ENCODE data around the gene SLC16A3. TPM values are rescaled to one million over a fixed set of nuclear protein-coding genes. Genes with fewer than 3 reads are reported as not detected.
A peak's percentile ranks its signal among the peaks of the same experiment; 100 is the strongest.
"Not testable (repeated sequence)": the region's sequence is repeated elsewhere in the genome, so short reads cannot be mapped to it uniquely, and the experiment has no call there.

The SLC16A3 gene
- polyA plus RNA-seq, 3 donors, result 26.3 to 103 (median 35.3) TPM

DNA sequence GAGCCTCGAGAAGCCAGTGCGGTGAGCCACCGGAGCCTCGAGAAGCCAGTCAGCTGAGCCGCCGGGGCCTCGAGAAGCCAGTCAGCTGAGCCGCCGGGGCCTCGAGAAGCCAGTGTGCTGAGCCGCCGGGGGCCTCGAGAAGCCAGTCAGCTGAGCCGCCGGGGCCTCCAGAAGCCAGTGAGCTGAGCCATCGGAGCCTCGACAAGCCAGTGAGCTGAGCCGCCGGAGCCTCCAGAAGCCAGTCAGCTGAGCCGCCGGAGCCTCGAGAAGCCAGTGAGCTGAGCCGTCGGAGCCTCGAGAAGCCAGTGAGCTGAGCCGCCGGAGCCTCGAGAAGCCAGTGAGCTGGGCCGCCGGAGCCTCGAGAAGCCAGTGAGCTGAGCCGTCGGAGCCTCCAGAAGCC, 25.9 kb downstream of the SLC16A3 start:
- intact Hi-C loops (cut with micrococcal nuclease); H3K27me3 Mint-ChIP-seq (ENCODE audit: low read depth in 3 of 3): not testable (repeated sequence)

DNA sequence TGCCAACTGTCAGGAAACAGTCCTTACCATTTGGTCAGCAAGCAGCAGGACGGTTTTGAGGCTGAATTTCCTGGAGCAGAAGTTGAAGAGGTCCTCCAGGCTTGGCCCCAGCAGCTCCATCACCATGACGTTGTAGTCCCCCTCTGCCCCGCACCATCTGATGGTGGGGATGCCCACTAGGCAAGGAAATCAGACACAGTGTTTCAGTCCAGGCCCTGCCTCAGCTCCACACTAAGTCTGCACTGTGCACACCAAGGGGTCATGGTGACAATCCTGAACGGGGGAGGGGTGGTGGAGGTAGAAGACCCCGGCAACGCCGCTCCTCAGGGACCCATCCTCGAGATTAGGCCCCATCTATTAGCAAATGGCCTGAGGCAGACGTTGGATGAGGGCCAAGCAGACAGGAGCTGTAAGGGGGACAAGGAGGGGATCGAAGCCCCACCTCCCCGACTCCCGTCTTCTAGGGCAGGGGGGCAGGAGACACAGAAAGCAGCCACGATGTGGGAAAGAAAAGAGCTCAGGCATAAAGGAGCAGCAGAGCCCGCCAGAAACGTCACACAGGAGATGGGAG, 26.6 kb downstream of the SLC16A3 start:
- TF ChIP-seq, protein P1, sequence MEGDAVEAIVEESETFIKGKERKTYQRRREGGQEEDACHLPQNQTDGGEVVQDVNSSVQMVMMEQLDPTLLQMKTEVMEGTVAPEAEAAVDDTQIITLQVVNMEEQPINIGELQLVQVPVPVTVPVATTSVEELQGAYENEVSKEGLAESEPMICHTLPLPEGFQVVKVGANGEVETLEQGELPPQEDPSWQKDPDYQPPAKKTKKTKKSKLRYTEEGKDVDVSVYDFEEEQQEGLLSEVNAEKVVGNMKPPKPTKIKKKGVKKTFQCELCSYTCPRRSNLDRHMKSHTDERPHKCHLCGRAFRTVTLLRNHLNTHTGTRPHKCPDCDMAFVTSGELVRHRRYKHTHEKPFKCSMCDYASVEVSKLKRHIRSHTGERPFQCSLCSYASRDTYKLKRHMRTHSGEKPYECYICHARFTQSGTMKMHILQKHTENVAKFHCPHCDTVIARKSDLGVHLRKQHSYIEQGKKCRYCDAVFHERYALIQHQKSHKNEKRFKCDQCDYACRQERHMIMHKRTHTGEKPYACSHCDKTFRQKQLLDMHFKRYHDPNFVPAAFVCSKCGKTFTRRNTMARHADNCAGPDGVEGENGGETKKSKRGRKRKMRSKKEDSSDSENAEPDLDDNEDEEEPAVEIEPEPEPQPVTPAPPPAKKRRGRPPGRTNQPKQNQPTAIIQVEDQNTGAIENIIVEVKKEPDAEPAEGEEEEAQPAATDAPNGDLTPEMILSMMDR (IDR thresholded peaks at IDR 0.05), result no peak
- no peak overlapping the region for H3K4me3 Mint-ChIP-seq
- H3K27ac Mint-ChIP-seq, result peak overlapping the region in 3 of 7 donors; percentile 10 to 50 (median 26)
- intact Hi-C loops (cut with micrococcal nuclease), result no loop called here
- H3K27me3 ChIP-seq (ENCODE audit: control insufficient read depth in 2 of 2, insufficient read depth in 2 of 2, low read length in 2 of 2), result no peaks in the 10 kb centered on the region
- no peaks in the 10 kb centered on the region for H3K27me3 Mint-ChIP-seq (ENCODE audit: low read depth in 3 of 3)
- no peak overlapping the region for H3K9ac ChIP-seq (ENCODE audit: insufficient read depth, low read length, poor library complexity, severe bottlenecking)
- no peak overlapping the region for H3K4me3 ChIP-seq (replicated peaks in 1 of 3; ENCODE audit: low read depth in 2 of 3, low read length in 3 of 3)
- no peaks in the 10 kb centered on the region for H3K9me3 ChIP-seq (replicated peaks in 1 of 2; ENCODE audit: control insufficient read depth in 1 of 2, insufficient read depth in 1 of 2, low read length in 2 of 2)
- peaks cover 94% of the 10 kb centered on the region for H4K20me1 ChIP-seq (ENCODE audit: insufficient read depth, low read length)
- peaks cover 5% of the 10 kb centered on the region for H3K4me1 Mint-ChIP-seq
- H3K4me1 ChIP-seq (ENCODE audit: control insufficient read depth in 1 of 2, insufficient read depth in 2 of 2, low read length in 2 of 2), result no peaks in the 10 kb centered on the region
- WGBS (ENCODE audit: insufficient coverage), result 93% methylated on average over 9 of the region's 15 CpGs
- peaks cover 0 to 4% (median 0%) of the 10 kb centered on the region in 7 donors for H3K9me3 Mint-ChIP-seq
- H3K27ac ChIP-seq (ENCODE audit: low read depth in 1 of 2, low read length in 2 of 2), result peak overlapping the region in 1 of 2 donors; percentile 10
- H2AFZ ChIP-seq (ENCODE audit: insufficient read depth, low read depth, low read length, poor library complexity, severe bottlenecking), result no peak overlapping the region
- peaks cover 83 to 87% of the 10 kb centered on the region in 2 donors for H3K36me3 ChIP-seq (replicated peaks in 1 of 2; ENCODE audit: control insufficient read depth in 1 of 2, insufficient read depth in 2 of 2, low read length in 2 of 2)
- H3K4me2 ChIP-seq (replicated peaks; ENCODE audit: extremely low read depth, low read length, poor library complexity, severe bottlenecking), result no peak overlapping the region
- no peak for DNase-seq
- peaks cover 78 to 84% of the 10 kb centered on the region in 2 donors for H3K36me3 Mint-ChIP-seq
- H3K79me2 ChIP-seq (ENCODE audit: insufficient read depth, low read length), result peaks cover 81% of the 10 kb centered on the region

More for the DNA sequence above, 25.9 kb downstream of the SLC16A3 start:
- H3K9ac ChIP-seq (ENCODE audit: insufficient read depth, low read length, poor library complexity, severe bottlenecking); H3K4me1 ChIP-seq (ENCODE audit: control insufficient read depth in 1 of 2, insufficient read depth in 2 of 2, low read length in 2 of 2); H3K9me3 Mint-ChIP-seq; H3K4me1 Mint-ChIP-seq; H3K27ac Mint-ChIP-seq; H3K27me3 ChIP-seq (ENCODE audit: control insufficient read depth in 2 of 2, insufficient read depth in 2 of 2, low read length in 2 of 2); H3K9me3 ChIP-seq (replicated peaks in 1 of 2; ENCODE audit: control insufficient read depth in 1 of 2, insufficient read depth in 1 of 2, low read length in 2 of 2); DNase-seq; H3K27ac ChIP-seq (ENCODE audit: low read depth in 1 of 2, low read length in 2 of 2); H3K4me3 Mint-ChIP-seq; H2AFZ ChIP-seq (ENCODE audit: insufficient read depth, low read depth, low read length, poor library complexity, severe bottlenecking); H3K4me3 ChIP-seq (replicated peaks in 1 of 3; ENCODE audit: low read depth in 2 of 3, low read length in 3 of 3); H3K4me2 ChIP-seq (replicated peaks; ENCODE audit: extremely low read depth, low read length, poor library complexity, severe bottlenecking): not testable (repeated sequence)
- 98% methylated on average over 33 of the region's 33 CpGs for WGBS (ENCODE audit: insufficient coverage)
- Histone ChIP-seq H3K36me3 (replicated peaks in 1 of 2; ENCODE audit: control insufficient read depth in 1 of 2, insufficient read depth in 2 of 2, low read length in 2 of 2) (peaks cover 84 to 87% of the 10 kb centered on the region in 2 donors), H3K79me2 (ENCODE audit: insufficient read depth, low read length) (peaks cover 85% of the 10 kb centered on the region), H4K20me1 (ENCODE audit: insufficient read depth, low read length) (peaks cover 94% of the 10 kb centered on the region)
- peaks cover 77 to 84% of the 10 kb centered on the region in 2 donors for H3K36me3 Mint-ChIP-seq
